HG03571 (cell line): Measurements from ENCODE around the gene MRFAP1.
"Not testable (repeated sequence)": the region's sequence is repeated elsewhere in the genome, so short reads cannot be mapped to it uniquely, and the experiment has no call there.

Experiments used
- ATAC-seq: cut with Tn5 transposase; IDR thresholded peaks from one replicate; pipeline ENCODE4 v1.9.1; 2021; ENCODE audit not compliant: unreplicated experiment

Gene MRFAP1

GRCh38 chr4:6633091-6633906 lies 7.2 kb upstream of the MRFAP1 start:
- no peak for ATAC-seq

- ATAC-seq: no peak
These were observed 5.7 kb upstream of the MRFAP1 start for GRCh38 chr4:6634746-6635145.

GRCh38 chr4:6639137-6639680 lies 1.3 kb upstream of the MRFAP1 start:
- no peak for ATAC-seq

- ATAC-seq: peak; percentile 21
These were observed 882 bp downstream of the MRFAP1 start for GRCh38 chr4:6641164-6641970.

- no peak for ATAC-seq
These were observed 1.5 kb downstream of the MRFAP1 start for GRCh38 chr4:6641971-6642320.

- ATAC-seq: no peak
These were observed 2.8 kb downstream of the MRFAP1 start for GRCh38 chr4:6643141-6643847.

- no peak for ATAC-seq
These were observed 4.5 kb downstream of the MRFAP1 start for GRCh38 chr4:6644792-6645530.

GRCh38 chr4:6647169-6647568 lies 6.7 kb downstream of the MRFAP1 start:
- no peak for ATAC-seq

GRCh38 chr4:6647582-6648230 lies 7.2 kb downstream of the MRFAP1 start:
- ATAC-seq: no peak

GRCh38 chr4:6649216-6649615 lies 8.7 kb downstream of the MRFAP1 start:
- no peak for ATAC-seq

GRCh38 chr4:6654211-6654610 lies 13.7 kb downstream of the MRFAP1 start:
- not testable (repeated sequence) for ATAC-seq

- ATAC-seq: not testable (repeated sequence)
These were observed 14.8 kb downstream of the MRFAP1 start for GRCh38 chr4:6655291-6655690.

- ATAC-seq: no peak
These were observed 15.4 kb downstream of the MRFAP1 start for GRCh38 chr4:6655924-6656323.

- ATAC-seq: no peak
These were observed 17.0 kb downstream of the MRFAP1 start for GRCh38 chr4:6657242-6658208.

GRCh38 chr4:6658209-6658595 lies 17.7 kb downstream of the MRFAP1 start:
- ATAC-seq: no peak

GRCh38 chr4:6658597-6659075 lies 18.2 kb downstream of the MRFAP1 start:
- ATAC-seq: no peak

GRCh38 chr4:6659897-6660296 lies 19.4 kb downstream of the MRFAP1 start:
- no peak for ATAC-seq

GRCh38 chr4:6660430-6660829 lies 19.9 kb downstream of the MRFAP1 start:
- no peak for ATAC-seq

GRCh38 chr4:6662591-6662990 lies 22.1 kb downstream of the MRFAP1 start:
- no peak for ATAC-seq
